Right lung (tissue), 5 donors: Measurements from ENCODE around the gene NOXA1. TPM values are rescaled to one million over a fixed set of nuclear protein-coding genes. Genes with fewer than 3 reads are reported as not detected.

Experiments
- DNase-seq, 2 donors: peaks; one replicate each; pipeline ENCODE4 v3.0.0-alpha.2; 2013
- polyA plus RNA-seq, 5 donors: library from polyadenylated mRNA; unstranded; fragments of 120-200 nt; gene quantifications; one replicate each; pipeline versions ENCODE4 v1.2.1 to v1.2.3, GENCODE V29; 2013; ENCODE audit warnings: inconsistent platforms in 1 of 5, low replicate concordance in 1 of 5; ENCODE audit not compliant: insufficient read length in 5 of 5, insufficient read depth in 1 of 5

The NOXA1 gene
- polyA plus RNA-seq, 5 donors = 3.9 to 8.4 (median 6.9) TPM

GRCh38 chr9:137387114-137387890, 35.9 kb upstream of the NOXA1 start:
- no peak for DNase-seq

DNA sequence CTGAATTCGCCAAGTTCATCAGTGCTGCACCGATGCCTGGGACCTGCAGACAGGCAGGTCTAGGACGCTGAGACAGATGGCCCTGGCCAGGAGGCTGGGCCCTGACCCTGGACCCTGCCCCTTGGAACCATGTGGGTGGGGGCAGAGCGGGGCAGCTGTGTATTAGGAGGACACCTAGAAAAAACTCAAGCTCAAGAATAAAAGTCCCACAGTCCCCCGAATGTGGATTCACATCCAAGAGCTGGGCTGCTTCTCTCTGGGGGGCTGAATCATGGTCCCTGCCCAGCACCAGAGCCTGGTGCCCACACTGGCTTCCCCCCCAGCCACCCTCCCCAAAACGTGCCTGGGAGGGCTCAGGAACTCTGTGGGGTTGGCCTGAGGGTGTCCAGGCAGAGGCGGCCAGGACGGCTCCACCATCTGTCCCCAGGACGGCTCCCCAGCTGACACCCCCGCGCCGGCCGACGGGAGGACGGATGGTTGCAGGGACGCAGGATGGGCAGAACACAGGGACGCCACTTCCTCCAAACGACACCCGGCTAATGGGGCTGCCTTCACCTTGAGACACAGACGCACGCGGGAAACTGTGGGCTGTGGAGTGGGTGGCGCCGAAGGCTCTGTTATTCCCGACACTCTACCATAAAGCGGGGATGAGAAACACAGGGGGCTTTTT, 35.2 kb upstream of the NOXA1 start:
- DNase-seq = no peak

DNA sequence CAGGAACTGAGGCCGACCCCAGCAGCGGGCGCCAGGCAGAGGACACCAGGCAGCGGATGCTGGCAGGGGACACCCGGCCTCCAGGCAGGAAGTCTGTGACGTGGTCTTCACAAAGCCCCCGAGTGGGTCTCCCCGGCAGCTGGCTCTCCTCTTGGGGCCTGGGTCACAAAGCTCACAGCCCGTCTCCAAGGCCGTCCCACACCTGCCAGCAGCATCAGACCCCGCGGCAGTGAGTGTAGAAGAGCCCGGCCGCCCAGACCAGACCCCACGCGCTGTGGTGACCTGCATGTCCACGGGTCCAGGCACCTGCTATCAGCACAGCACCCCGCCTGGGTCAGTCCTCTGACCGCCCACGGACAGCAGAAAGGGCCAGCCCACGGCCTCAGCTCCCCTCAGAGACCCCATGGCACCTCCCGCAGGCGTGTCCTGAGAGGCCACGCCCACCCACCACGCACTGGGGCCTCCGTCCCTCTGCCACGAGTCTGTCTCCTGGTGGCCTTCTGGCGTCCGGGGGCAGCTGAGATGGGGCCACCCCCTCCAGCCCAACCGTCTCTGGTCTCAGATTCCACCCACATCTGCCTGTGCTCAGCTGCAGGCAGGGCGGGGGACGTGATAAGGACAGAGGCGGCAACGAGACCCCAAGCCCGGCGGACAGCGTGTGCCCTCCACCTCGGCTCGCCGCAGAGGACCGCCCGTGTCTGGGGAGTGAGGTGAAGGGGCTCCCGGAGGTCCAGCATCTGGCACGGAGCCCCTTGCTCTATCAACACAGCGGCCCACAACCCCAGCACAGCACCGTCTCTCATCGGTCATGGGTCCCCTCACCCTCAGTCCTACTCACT, 34.4 kb upstream of the NOXA1 start:
- DNase-seq = no peak

DNA sequence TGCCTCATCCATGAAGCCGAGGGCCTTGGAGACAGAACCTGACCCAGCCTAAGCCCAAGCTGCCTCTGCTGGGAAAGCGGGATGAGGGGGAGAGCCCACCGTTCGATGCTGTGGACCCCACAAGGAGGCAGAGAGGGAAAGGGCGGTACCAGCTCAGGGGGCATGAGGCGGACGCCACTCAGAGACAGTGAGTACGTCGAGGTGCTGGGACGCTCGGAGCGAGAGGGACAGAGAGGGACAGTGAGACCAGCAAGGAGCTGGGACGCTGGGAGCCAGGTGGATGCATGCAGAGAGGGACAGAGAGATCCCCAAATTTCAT, 33.8 kb upstream of the NOXA1 start:
- no peak for DNase-seq

DNA sequence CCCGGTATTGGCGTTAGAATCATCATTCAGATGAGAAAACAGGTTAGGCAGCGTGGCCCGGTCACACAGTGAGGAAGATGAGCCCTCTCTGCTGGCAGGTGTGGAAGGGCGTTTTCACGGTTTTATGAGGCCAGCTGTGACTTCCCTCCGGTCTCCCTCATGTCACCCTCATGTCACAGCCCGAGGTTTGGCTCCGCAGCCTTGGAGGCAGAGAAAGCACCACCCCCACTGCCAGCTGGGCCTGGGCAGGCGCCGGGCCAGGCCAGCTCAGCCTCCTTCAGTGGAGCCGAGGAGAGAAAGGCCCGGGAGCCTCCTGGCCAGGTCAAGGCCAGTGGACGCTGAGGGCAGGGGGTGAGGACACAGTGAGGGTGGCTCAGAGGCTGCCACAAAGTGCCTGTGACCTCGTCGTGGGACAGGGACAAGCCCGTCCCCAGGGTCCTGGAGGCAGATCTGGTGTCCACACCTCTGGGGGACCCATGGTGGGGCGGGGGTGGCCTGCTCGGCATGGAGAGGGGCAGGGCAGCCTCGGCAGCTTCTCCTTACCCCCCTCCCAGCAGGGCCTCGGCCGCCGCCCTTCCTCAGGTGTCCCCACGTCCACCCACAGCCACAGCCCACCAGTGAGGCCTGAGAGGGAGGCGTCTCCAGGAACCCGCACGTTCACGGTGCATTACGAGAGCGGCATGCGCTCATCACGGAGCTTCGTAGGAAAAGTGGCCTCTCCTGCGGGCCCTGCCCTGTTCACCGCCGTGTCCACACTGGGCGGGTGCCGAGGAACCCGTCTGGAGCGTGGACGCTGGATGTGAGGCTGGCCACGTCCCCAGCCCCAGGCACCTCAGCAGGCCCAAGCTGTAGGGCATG, 32.4 kb upstream of the NOXA1 start:
- no peak for DNase-seq

- DNase-seq = no peak
Observed at GRCh38 chr9:137391411-137391754, 31.8 kb upstream of the NOXA1 start.

GRCh38 chr9:137392232-137393007, 30.8 kb upstream of the NOXA1 start:
- DNase-seq = no peak

GRCh38 chr9:137393176-137394150, 29.7 kb upstream of the NOXA1 start:
- no peak for DNase-seq

DNA sequence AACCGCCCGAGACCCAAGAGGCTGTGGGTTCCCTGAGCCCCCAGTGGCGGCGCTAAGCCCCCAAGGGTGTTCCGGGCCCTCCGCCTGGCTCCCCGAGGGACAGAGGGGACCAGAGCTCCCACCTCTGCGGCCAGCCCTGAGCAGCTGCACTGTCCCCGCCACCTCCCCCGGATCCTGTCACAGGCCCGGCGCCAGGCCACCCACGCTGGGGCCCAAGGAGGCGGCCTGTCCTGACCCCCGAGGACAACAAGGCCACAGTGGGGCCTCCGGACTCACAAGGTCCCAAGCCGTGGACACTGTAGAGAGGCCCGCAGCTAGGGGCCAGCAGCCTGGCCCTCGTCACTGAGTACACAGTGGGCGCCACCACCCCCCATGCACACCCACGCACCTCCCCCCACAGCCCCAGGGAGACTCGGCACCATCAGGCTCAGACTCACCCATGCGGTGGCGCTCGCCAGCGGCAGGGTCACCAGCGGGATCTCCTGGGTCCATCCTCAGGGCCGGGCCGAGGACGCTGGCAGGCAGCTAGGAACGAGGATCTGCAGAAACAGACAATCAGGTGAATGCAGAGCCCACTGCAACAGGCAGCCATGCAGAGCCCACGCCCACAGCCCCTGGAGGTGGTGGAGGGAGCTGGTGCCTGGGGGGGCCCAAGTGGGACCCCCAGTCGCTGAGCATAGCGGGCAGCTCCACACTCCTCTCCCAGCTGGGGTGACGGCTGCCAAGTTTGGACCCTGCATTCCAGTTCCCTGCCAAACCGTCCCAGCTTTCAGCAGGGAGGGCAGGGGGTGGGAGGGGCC, 28.1 kb upstream of the NOXA1 start:
- DNase-seq = no peak

GRCh38 chr9:137395666-137396010, 27.6 kb upstream of the NOXA1 start:
- no peak for DNase-seq

DNA sequence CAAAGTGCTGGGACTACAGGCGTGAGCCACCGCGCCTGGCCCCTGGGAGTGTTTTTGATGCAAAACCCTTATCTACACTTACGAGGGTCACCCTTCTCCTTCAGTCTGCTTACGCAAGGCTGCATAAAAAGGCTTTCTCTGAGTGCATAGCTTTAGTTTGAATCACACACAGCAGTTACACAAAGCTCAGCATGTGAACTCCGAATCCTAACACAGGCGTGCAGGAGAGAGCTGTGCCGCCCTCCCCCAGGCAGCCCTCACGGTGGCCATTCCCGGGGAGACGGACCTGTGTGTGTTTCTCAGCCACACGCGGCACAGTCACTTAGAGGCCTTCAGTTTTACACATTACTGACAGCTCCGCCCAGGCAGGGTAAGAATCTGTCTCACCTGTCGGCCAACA, 27.0 kb upstream of the NOXA1 start:
- no peak for DNase-seq

DNA sequence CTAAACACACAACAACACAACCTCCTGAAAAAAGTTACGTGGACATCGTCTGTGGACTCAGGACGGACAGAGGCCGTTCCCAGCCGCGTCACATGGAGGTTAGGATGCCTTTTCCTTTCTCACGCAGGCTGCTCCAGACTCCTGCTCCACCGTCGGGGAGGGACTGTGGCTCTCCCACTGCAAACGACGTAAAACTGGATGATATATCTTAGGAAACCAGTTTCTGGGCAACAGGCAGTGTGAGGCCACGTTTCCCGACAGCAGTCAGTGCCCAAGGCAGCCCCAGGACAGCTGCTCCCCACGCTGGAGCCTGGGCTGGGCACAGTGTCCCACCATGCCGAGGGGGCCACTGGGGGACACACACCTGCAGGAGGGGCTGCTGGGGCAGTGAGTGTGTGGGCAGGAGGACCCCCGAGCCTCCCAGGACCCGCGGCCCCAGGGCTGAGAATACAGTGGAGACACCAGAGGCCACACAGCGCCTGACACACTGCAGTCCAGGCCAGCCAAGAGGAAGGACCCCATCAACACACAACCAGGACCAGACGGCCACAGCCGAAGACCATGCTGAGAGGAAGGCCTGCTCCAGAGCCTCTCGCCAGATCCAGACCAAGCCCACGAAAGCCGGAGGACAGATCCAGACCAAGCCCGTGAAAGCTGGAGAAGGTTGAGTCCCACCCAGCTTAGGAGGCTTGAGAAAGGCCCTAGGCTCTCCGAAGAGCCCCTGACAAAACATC, 26.4 kb upstream of the NOXA1 start:
- DNase-seq = no peak

DNA sequence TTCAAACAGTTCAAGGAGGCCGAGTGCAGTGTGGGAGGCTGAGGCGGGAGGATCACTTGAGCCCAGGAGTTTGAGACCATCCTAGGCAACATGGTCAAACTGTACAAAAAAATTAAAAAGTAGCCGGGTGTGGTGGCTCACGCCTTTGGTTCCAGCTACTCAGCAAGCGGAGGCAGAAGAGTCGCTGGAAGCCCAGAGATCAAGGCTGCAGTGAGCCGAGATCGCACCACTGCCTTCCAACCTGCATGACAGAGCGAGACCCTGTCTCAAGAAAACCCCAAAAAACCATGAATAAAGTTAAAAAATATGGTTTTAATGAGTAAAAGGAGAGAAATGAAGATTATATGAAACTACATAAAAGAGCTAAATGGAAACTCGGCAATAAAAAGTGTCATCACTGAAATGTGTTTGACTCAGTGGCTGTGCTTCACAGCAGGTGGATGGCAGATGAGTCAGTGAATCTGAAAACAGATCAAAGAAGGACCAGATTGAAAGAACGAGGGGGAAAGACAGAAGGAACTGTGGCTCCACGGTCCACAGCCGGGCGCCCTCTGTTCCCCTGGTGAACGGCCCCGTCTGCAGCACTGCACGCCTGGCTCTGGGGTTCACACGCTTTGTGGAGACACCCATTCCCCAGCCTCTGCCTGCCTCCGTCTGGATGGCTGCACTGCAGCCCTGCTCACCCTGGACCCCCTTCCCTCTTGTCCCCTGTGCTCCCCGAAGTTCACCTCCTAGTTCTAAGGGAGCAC, 25.3 kb upstream of the NOXA1 start:
- no peak for DNase-seq

DNA sequence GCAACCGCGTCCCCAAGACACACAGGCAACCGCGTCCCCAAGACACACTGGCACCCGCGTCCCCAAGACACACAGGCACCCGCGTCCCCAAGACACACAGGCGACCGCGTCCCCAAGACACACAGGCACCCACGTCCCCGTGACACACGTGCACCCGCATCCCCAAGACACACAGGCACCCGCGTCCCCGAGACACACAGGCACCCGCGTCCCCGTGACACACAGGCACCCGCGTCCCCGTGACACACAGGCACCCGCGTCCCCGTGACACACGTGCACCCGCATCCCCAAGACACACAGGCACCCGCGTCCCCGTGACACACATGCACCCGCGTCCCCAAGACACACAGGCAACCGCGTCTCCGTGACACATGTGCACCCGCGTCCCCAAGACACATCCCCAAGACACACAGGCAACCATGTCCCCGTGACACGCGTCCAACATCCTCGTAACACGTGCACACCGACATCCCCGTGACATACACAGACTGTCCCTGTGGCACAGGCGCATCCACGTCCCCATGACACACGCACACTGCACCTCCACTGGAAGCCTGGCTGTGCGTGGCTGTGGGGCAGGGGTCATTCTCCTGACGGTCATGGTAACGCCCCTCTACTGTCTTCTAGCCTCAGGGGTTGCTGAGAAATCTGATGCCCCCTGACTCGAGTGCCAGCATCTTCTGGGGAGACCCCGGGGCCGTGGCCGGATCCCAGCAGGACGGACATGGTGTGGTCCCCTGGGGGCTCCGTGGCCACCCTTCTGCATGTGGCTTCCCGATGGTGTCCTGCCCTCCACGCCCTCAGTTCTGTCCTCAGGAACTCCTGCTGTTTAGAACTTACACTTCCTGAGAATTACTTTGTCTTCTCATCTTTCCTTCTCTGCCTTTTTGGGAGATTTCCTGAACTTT, 24.4 kb upstream of the NOXA1 start:
- no peak for DNase-seq

- DNase-seq = no peak
Observed at GRCh38 chr9:137402746-137403145, 20.4 kb upstream of the NOXA1 start.

GRCh38 chr9:137403269-137403668, 19.9 kb upstream of the NOXA1 start:
- no peak for DNase-seq
